Esophagus squamous epithelium (tissue), 4 donors: Measurements from ENCODE around the gene R3HDM4.

Experiments
- CTCF ChIP-seq, 6 experiments: fragments of 450-650 bp in 4 of 6; fragments of 200-600 bp in 2 of 6; sonication (generic) in 2 of 6; IDR thresholded peaks; one replicate each; pipeline ENCODE4 v1.5.1; 2016 to 2019; ENCODE audit warnings: antibody characterized with exemption in 6 of 6, mild to moderate bottlenecking in 4 of 6, moderate library complexity in 4 of 6
- POLR2A ChIP-seq, 4 donors: fragments of 450-650 bp; IDR thresholded peaks; one replicate each; pipeline ENCODE4 v1.6.1; 2017; ENCODE audit warnings: antibody characterized with exemption in 4 of 4, mild to moderate bottlenecking in 4 of 4, moderate library complexity in 3 of 4

GRCh38 chr19:901216-902092 lies 11.6 kb downstream of the R3HDM4 start:
- TF ChIP-seq CTCF (IDR thresholded peaks at IDR 0.05), result no peak
- TF ChIP-seq POLR2A (IDR thresholded peaks at IDR 0.05), result no peak
